HL-60/S4 (cell line): ENCODE measurements around the gene ZNF490.
"Not testable (repeated sequence)": the region's sequence is repeated elsewhere in the genome, so short reads cannot be mapped to it uniquely, and the experiment has no call there.

ENCODE experiments used
- in situ Hi-C: fragments of 300-500 bp; cut with MboI; formaldehyde crosslinking; loops from 2 replicates; pipeline ENCODE4 v1.14.3; 2022; ENCODE audit warnings: low sequenced_read_pairs

Gene ZNF490

DNA sequence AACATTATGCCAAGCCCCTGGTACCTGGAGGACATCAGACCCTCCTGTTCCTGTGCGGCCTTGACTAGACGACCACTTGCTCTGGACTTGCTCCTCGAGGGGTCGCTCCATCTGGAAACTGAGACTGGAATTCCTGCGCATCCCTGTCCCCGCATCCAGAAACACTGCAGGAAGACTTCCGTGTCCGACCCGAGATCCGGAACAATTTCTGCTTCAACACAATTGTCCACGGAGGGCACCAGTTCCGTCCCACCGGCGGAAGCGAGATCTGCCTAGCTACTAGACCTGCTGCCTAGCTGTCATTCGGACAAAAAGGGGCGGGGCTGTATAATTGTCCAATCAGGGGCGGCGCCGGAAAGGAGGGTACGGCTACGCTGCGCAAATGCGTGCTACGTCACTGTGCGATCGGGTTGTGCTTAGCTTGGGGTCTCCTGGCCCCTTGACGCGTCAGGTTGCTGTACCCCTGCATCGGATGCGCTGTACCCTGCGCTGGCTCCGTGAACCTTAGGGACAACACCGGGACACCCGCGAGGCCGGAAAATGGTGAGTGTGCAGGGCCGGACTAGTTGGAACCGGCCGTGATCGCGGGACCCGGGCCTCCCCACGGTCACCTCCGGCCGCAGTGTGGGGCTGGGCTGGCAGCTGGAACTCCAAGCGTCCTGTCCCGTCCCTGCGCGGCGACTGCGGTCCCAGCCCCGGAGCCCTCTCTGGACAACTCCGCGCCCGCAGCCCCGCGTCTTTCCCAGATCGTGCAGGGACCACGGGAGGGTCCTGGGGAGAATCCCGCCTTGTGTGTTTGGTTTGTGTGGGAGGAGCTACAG lies at the start of gene ZNF490, which contains the start of gene ZNF791:
TSS of gene ZNF490 (minus strand) at position 274 of the 821 bp plus-strand sequence. CDS start at position 141, 133 bp downstream.
TSS of gene ZNF791 (plus strand) at position 381 of the 821 bp plus-strand sequence. CDS start at position 541, 160 bp downstream.
- in situ Hi-C loops, result no loop called here

DNA sequence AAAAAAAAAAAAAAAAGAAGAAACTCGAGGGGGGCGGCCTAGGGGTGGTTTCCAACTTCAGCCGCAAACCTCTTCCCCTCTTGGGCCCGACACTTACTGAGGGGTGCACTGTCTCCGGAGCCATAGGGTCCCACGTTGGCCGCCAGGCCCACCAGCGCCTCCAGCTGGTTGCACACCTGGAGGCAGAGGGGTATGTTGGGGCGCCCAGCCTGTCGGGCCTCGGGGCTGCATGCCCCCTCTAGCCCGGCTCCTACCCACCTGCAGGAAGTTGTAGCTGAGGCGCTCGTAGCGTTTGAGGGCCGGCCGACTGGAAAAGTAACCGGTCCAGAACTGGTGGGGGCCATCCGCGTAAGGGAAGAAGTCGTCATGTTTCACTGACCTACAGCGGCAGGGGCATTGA lies 47.4 kb upstream of the ZNF490 start:
- in situ Hi-C loops, result no loop called here

DNA sequence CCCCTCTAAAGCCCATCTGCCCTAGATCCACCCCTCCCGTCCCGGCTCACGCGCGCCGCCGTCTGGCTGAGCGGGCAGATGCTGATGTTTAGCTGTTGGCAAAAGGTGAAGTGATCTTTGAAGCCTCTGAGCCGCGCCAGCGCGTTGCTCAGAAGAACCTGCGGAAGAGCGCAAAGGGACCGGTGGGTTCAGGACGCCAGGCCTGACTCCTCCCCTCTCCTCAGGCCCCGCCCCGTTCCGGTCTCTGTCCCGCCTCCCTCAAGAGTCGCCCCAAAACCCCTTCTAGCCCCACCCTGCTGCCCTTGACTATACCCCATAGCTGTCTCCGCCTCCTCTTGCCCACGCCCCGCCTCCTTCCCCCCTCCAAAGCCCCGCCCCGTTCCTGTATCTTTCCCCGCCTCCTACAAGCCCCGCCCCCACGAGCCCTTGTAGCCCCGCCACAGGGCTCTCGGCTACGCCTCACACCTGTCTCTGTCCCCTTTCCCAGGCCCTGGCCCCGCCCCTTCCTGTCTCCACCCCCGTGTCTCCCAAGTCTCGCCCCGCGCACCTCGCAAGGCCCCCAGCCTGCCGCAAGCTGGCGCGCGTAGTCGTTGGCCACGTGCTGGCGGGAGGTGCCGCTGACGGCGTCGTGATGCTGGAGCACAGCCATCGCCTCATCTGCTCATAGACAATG lies 46.4 kb upstream of the ZNF490 start:
- in situ Hi-C loops, result no loop called here

DNA sequence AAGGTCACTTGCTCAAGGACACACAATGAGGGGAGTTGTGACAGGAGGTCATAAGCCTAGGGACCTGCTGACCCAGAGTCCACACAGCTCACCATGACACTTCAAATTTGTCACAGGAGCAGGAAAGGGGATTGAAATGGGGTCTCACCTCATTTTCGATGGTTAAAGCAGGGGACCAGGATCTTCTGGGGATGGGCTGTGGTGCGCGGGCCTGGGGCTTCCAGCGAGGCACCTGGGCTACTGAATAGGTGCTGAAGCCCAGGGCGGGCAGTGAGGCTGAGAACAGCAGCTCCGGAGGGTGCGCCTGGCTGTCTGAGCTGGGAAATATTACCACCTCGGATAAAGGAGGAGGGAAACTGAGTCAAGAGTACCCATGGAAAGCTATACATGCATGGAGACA lies 44.9 kb upstream of the ZNF490 start:
- in situ Hi-C loops, result no loop called here

DNA sequence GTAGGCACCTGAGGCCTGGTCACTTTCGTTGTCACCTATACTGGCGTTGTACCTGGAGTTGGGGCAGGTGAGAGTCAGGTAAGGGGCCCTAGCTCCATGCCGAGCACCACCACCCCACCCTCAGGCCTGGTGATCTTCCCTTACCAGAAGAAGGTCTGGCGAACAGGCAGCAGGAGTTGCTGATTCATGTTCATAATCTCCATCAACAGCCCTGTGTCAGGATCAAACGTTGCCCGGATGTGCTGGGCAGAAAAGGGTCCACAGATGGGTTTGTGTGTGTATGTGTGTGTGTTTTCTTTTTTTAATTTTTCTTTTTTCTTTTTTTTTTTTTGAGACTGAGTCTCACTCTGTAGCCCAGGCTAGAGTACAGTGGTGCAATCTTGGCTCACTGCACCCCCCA lies 41.6 kb upstream of the ZNF490 start:
- in situ Hi-C loops, result no loop called here

DNA sequence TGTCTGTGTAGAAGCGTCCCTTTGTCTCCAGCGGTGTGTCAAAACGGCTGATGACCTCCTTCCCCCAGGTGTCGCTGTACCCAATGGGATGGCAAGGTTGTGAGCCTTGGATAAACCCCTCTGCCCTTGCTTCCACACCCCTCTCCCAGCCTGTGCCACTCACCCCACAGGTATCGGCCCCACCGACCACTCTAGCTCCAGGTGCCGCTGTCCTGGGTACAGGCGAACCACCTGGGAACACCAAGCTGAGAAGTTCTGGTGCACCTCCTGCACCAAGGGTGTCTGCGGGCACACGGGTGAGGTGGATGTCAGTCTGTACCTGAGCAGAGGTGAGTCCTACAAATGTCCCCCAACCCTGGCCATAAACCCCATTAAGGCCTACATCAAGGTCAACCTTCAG lies 39.3 kb upstream of the ZNF490 start:
- in situ Hi-C loops, result no loop called here

DNA sequence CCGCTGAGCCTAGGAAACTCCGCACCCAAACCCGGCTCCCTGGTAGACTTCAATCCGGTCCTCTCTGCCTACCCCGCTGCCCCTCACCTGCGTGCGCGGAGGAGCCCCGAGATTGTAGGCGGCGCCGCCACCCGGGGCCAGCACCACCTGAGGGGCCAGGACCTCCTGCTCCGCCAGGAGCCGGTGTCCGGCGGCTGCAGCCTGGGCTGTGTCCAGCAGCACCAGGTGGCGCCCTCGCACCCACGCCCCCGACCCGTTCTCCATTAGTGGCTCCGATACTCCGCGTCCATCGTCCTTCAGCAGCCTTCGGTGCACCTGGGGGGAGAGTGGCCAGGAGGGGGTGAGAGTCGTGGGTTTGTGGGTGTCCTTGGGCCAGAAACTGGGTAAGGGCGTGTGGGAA lies 37.5 kb upstream of the ZNF490 start:
- in situ Hi-C loops, result no loop called here

DNA sequence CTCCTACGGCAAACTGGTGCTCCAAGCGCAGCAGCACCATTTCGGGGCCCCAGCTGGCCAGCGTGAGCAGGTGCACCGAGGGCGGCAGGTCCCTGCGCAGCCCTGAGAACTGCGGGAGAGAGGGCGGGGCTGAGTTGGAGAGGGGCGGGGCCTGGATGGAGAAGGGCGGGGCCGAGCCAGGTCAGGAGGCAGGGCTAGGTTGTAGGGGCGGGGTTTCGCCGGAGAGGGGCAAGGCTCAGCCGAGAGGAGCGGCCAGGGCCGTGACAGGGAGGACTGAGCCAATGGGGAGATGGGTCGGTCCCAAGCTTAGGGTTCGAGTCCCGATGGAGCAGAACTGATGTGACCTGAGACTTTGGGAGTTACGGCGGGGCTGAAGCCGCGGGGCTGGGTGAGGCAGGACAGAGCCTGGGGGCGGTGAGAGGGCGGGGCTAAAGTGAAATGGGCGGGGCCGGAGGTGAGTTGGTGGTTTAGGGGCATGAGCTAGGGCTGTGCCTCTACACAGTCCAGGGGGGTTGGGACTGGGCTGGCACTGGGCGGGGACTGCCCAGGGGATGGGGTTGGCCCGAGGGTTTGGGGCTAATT lies 37.0 kb upstream of the ZNF490 start:
- in situ Hi-C loops, result no loop called here

DNA sequence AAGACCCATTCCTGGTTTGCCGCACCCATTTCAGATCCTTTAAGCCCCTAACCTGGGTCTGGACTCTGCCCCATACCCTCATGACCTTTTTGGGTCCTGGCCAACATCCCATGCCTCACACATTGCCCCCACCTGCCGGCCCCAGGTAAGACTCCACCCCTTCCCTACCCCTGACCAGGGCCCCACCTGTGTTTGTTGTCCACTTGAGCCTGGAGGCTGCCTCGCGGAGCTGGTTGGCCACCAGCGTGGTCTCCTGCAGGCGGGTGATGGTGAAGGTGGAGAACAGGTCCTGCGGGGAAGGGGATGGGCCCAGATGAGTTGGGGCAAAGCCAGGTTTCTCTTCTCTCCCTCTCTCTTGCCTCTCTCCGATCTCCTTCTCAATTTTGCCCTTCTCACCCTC lies 36.4 kb upstream of the ZNF490 start:
- in situ Hi-C loops, result no loop called here

DNA sequence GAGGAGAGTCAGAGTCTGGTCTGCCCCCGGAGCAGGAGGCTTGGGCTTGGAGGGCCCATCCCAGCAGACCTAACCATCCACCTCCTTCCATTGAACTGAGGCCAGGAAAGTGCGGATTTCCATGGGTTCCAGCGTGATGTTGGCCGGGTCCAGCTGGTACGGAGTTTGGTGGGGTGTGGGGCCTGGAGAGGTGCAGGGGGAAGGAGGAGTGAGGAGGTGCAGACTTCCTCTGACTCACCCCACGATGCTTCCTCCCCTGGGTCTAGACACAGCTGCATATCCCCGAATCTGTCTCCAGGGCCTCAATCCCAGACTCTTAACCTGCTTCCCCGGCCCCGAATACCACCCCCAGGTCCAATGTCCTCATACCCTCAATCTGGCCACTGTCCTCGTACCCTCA lies 35.9 kb upstream of the ZNF490 start:
- in situ Hi-C loops, result no loop called here

DNA sequence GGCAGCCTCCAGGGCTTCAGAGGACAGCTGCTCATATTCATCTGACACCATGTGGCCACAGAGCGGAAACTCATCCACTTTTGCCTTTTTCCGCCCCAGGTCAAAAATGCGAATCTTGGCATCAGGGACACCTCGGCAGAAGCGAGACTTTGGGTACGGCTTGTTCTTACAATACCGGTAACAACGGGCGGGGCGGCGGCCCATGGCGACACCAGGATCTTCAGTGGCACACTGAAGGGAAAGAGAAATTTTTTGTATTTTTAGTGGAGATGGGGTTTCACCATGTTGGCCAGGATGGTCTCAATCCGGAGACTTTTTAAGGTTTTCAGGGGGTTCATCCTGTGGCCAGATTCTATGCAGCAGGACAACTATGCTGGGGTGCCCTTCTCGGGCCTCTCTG lies 33.1 kb upstream of the ZNF490 start:
- in situ Hi-C loops, result not testable (repeated sequence)

DNA sequence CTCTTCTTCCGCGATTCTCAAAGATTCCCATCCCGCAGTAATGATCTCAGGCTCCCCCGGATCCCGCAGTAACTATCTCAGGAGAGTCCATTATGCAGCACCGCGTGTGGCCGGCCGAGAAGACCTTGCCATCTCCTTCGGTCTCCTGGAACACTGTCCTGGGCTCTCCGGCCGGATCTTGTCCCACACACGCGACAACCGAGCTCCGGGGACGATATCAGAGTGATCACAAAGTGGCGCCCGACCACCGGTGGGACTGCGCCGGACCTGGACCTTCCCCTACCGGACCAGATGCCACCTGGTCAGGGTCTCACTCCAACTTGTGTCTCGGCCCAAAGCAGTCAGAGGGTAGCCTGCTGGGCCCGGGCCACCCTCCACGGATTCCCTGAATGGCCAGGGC lies 31.9 kb upstream of the ZNF490 start:
- in situ Hi-C loops, result no loop called here

DNA sequence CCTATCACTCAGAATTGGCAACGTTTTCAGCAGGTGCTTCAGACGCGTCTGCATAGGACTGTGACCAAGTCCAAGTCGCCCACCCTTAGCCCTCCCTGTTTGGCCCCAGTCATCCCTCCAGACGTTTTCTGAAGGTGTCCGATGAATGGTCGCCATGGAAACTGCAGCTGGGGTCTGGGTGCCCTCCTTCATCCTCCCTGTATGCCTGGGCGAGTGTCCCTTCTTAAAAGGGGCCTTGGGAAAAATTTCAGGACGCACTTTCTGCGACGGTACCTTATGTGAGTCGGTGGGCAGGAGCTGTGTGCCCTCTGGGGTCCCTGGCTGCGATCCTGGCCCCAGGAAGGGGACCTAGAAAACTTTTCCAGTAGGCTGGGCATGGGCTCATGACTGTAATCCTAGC lies 30.8 kb upstream of the ZNF490 start:
- in situ Hi-C loops, result no loop called here

DNA sequence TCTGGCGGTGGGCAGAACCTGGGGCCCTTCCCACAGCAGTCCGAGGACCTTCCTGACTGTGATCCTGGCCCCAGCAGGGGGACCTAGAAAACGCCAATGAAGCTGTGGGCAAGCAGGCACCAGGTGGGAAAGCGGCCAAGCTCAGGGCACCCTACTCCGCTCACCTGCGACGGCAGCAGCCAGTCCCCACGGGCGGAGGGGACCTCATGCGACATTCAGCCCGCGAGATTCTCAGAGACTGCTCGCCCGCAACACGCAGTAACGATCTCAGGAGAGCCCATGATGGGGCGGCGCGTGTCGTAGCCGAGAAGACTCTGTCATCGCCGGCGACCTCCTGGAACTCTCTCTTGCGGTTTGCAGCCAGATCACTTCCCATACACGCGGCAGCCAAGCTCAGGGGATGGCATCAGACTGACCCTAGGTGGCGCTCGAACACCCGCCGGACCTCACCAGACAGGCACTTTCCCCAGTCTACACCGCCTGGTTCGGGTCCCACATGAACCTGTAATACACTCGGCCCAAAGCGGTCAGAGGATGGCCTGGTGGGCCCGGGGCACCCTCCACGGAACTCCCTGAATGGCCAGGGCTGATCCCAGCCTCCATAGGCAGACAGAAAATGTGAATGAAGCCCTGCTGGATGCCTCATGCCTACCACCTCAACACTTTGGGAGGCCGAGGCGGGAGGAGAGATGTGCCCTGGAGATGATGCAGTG lies 29.4 kb upstream of the ZNF490 start:
- in situ Hi-C loops, result no loop called here

DNA sequence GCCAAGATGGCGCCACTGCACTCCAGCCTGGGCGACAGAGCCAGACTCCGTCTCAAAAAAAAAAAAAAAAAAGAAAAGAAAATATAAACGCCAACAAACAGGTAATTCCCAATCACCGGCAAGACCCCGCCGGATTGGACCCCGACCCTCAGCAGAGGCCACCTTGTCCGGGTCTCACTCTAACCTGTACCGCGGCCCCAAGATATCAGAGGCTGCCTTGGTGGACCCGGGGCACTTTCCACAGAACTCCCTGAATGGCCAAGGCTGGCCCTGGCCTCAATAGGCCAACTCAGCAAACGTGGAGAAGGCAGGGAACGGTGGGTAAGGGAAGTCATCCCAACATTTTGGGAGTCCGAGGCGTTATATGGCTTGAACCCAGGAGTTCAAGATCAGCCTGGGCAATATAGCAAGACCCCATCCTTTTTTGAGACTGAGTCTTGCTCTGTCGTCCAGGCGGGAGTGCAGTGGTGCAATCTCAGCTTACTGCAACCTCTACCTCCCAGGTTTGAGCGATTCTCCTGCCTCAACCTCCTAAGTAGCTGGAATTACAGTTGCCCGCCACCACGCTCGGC lies 28.1 kb upstream of the ZNF490 start:
- in situ Hi-C loops, result no loop called here

DNA sequence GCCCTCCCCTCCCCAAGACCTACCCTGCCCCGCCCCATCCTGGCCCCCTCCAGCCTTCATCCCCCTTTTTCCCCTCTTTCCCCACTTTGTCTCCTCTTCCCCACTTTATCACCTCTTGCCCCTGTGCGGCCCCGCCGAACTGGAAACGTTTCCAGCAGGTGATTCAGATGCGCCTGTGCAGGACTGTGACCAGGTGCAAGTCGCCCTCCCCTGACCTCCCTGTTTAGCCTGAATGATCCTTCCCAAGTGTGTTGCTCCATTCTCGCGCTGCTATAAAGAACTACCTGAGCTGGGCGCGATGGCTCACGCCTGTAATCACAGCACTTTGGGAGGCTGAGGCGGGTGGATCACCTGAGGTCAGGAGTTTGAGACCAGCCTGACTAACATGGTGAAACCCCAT lies 26.0 kb upstream of the ZNF490 start:
- in situ Hi-C loops, result no loop called here

DNA sequence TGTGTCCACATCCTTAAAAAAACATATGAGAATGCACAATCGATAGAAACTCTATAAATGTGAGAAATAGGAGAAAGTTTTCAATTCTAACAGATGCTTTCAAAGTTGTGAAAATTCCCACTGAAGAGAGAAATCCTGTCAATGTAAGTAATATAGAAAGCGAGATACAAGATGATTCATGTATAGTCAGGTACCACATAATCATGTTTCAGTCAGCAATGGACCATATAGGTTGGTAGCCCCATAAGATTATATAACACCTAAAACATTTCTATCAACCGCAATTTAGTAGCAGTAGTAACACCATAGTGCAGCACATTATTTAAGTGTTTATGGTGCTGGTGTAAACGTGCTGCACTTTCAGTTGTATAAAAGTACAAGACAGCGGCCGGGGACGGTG lies 18.6 kb upstream of the ZNF490 start:
- in situ Hi-C loops, result no loop called here

DNA sequence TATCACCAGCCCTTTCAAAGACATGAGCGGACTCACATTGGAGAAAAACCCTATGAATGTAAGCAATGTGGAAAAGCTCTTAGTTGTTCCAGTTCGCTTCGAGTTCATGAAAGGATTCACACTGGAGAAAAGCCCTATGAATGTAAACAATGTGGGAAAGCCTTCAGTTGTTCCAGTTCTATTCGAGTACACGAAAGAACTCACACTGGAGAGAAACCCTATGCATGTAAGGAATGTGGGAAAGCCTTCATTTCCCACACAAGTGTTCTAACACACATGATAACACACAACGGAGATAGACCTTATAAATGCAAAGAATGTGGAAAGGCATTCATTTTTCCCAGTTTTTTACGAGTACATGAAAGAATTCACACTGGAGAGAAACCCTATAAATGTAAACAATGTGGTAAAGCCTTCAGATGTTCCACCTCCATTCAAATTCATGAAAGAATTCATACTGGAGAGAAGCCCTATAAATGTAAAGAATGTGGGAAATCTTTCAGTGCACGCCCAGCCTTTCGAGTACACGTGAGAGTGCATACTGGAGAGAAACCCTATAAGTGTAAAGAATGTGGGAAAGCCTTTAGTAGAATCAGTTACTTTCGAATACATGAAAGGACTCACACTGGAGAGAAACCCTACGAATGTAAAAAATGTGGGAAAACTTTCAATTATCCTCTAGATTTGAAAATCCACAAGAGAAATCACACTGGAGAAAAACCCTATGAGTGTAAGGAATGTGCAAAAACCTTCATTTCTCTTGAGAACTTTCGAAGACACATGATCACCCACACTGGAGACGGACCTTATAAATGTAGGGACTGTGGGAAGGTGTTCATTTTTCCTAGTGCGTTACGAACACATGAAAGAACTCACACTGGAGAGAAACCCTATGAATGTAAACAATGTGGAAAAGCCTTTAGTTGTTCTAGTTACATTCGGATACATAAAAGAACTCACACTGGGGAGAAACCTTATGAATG lies 17.7 kb upstream of the ZNF490 start:
- in situ Hi-C loops, result no loop called here

DNA sequence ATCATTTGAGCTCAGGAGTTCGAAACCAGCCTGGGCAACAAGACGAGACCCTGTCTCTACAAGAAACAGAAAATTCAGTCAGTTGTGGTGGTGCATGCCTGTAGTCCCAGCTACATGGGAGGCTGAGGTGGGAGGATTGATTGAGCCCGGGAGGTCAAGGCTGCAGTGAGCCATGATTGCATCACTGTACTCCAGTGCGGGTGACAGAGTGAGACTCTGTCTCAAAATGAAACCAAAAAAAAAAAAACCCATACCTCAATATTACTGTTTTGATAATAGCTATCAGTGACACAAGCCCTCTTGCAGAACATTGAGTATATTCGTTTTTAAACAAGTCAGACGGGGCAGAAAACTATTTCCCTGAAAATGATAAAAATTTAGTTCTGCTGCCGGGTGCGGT lies 16.3 kb upstream of the ZNF490 start:
- in situ Hi-C loops, result no loop called here
